SIG-M5 (cell line): ENCODE measurements around the gene DOK3.

Source experiments
- DNase-seq: peaks from one replicate; lab custom pipeline; 2025; lab: John Stamatoyannopoulos, UW

The DOK3 gene

DNA sequence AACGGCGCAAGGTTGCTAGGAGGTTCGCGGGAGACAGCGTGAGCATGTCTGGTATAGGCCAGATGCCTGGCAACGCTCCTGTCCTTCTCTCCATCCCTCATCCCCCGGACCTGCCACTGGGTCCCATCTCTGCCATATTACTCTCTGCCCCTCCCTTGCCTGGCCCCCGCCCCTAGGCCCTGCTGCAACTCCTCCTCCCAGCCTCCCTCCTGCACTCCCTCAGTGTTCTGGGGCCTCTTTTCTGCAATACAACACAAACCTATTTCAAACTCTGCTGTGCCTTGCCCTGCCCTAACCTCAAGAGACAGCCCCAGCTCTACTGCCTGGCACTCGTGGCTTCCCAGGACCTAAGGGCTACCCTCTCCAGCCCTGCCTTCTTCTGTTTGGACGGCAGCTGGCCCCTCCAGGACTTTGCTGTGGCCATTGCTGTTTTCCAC, 27.2 kb downstream of the DOK3 start:
- no peak for DNase-seq

DNA sequence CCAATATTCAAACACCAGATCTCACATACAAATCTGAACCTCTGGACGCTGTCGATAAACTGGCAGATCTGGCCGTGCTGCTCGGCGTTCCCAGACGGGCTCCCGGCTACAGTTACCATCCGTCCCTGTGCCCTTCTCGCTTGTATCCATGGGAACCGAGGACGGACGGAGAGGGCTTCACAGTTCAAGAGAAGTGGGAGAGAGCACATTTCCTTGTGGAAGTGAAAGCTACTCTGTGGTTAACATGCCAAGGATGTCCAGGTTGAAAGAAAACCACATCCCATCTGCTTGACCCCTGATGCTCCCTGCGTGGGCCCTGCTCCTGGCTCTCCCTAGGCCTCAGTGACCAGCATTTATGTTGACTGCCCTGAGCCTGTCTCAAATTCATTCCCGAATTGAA, 29.9 kb downstream of the DOK3 start:
- DNase-seq, result no peak

DNA sequence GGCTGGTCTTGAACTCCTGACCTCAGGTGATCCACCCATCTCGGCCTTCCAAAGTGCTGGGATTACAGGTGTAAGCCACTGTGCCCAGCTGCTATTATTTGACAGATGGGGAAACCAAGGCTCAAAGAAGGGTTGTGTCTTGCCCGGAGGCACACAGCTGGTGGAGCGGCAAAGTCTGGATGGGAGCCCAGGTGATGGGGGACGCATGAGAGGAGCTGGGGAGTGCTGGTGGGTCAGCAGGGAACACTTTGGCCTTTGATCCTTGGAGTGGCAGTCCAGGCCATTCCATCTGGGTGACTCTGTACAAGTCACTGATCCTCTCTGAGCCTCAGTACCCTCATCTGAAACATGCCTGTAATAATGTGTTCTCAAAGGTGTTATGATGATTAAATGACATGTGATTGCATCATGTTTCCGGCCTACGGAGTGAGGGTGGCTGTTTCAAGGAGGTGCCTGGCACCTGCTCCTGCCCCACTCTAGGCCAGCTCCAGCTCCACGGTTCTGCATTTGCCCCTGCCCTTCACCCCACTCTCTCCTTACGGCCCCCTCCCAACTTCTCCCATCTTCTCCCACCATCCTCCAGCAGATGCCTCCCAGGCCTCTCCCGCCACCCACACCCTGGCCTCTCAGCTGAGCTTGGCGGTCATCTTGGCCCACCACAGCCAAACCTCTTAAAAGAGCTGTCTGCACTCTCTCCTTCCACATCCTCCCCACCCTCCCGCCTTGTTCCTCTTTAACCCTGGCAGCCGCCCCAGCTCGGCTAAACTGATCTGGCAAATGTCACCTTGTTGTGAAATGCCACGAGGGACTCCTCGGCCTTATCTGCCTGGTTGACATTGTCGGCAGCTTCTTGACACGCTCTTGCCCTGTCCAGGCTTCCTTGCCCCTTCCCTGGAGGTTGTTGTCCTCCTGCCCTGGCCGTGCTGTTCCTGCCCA, 30.6 kb downstream of the DOK3 start:
- peak; percentile 59 for DNase-seq

DNA sequence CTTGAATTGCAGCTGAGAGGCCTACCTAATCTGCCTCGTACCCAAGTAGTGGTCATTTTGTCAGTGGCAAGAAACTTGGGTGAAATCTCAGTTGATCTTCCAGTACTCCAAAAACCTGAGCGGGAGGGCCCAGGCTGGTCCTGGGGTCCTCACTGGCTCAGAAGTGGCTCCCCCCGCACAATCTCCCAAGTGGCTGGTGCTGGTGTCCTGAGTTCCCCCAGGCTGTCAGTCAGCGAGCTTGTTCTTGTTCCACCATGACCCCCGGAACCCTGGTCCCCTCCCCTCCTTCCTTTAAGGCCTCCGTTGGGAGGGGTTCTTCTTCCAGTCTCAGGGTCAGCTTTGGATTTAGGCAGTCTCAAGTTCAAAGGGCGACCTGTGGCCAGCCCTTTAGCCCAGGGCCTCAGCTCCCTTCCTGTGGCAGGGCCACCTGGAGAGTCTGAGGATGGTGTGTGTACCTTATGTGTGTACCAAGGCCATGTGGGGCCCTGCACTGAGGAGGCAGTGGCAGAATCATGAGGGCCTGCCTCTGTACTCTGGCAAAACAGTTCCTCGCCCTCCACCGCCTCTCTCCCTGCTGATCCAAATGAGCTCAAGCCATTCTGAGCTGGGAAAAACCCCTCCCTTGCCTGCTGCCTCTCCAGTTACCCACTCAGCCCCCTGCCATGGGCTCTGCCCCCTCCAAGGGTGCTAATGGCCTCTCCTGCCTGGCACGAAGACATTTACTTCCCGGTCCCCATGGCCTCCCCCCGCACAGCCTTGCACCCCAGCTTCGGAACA, 31.7 kb downstream of the DOK3 start:
- no peak for DNase-seq

DNA sequence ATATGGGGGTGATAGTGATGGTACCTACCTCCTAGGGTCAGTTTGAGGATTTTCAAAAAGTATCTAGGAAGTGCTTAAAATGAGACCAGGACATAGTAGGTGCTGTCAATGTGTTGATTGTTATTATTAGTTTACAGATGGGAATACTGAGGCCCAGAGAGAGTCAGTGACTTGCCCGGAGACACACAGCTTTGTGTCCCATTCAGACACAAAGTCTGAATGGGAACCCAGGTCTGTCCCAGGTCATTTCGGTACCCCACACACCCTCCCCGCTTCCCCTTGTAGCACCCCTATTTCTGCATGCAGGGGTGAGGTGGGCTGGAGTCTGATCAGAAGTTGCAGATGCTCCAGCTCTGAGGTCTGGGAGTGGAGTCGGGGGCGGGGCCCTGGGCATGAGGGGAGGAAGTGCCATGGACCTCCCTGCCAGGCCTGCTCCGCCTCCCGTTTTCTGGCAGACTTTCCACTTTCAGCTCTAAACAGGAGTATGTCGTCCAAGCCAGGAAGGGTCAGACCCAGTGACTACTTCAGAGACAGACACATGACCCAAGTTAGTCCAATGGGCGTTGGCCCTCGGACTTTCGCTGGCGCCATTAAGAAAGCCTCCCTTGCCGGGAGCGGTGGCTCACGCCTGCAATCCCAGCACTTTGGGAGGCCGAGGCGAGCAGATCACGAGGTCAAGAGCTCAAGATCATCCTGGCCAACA, 32.9 kb downstream of the DOK3 start:
- no peak for DNase-seq

DNA sequence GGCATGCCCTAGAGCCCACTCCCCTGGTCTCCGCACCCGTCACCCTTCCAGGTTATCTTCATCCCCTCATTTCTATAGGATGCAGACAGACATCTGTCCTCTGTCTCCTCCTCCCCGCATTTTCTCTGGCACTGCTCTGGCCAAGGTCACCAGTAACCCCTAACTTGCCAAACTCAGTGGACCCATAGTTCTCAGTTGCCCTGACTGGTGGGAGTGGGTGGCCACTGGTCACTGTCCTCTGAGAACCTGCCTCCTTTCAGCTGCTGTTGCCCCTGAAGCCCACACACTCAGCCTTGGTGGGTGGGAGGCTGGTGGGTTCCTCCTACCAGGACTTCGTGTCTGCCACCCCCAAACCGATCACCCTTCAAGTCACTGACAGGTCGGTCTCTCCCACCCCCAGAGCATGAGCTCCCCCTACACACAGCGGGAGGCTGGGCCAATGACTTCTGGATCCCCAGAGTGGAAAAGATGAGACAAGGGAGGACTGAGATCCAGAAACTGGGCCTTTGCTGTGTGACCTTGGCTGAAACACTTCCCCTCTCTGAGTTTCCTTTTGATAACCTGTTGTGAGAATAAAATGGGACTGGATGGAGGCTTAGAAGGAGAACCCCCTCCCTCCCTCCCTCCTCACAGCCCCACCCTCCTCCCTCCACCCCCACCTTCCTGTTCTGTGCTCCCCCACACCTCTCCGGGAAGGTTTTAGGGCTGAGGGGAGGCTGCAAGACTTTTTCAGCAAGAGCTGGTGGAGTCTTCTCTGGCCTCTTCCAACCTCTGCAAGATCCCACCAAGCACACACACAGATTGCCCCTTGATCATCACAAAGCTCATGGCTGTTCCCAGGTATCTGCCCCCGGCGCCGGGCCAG, 33.8 kb downstream of the DOK3 start:
- no peak for DNase-seq

DNA sequence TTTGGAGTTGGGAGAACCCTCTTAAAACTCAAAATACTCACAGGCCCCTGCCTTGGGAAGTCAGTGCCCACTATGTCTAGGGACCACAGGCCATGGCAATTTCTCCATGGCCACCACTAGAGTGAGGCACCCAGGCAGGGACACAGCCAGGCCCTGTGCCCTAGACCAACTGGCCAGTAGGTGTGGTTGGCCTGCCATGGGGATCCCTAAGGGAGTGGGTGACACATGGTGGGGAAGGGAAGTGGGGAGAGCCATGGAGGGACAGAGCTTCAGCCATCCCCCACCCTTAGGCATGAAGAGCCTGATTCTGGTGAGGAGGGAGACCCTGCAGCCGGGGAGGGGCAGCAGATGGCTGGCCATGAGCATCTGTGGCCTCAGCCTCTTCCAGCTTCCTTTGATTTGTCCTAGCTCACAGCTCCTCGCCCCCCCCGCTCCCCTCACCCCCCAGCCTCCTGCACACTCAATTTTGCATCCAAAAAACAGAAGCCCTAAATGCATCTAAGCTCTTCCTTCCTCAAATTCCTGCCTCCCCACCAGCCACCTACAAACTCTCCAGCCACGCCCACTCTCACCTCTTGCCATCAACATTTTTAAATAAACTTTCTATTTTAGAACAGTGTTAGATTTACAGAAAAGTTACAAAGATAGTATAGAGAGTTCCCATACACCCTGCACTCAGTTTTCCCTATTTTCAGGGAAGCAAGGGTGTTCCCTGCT, 34.6 kb downstream of the DOK3 start:
- no peak for DNase-seq

DNA sequence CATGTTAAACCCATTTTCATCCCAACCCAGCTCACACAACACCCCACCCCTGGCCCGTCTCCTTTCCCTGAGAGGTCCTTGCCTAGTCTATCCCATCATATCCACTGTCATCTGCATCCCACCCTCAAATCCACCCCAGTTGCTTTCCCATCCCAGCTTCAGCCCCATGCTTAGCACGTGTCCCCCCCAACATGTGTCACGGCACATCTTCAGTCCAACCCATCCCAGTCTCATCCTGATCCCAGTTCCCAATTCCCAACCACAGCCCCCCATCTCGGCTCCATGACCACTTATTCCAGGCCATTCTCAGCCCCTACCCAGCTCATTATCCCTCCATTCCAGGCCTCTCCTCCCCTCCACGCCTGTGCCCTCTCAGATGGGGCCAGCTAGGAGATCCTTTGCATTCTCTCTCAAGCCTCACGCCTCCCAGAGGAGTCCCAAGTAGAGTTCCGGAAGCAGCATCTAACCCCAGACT, 35.6 kb downstream of the DOK3 start:
- DNase-seq, result no peak

DNA sequence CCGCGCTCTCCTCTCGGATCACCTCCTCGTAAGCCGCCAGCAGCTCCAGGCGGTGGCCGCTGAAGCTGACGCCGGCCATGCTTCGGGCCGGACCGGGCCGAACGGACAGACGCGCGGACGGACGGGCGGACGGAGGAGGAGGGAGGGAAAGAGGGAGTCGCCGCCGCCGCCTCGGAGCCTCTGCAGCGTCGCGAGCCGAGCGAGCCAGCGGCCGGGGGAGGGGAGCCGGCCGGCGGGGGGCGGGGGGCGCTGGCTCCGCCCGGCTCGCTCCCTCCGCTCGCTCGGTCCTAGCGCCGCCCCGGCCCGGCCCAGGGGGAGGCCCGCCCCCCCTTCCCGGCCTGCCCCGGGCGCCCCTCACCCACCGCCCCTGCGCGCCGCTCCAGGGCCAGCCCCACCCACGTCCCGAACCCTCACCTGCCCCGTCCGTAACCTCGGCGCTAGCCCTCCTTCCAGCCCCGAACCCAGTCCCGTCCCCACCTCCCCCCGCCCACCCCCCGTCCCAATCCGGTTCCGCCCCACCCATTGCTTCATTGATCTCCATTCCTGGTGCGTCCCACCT, 36.1 kb downstream of the DOK3 start, which contains the start of gene DBN1:
DBN1 (minus strand) TSS at position 192 of the 559 bp plus-strand sequence; CDS start at position 79, 113 bp downstream.
- DNase-seq, result no peak

DNA sequence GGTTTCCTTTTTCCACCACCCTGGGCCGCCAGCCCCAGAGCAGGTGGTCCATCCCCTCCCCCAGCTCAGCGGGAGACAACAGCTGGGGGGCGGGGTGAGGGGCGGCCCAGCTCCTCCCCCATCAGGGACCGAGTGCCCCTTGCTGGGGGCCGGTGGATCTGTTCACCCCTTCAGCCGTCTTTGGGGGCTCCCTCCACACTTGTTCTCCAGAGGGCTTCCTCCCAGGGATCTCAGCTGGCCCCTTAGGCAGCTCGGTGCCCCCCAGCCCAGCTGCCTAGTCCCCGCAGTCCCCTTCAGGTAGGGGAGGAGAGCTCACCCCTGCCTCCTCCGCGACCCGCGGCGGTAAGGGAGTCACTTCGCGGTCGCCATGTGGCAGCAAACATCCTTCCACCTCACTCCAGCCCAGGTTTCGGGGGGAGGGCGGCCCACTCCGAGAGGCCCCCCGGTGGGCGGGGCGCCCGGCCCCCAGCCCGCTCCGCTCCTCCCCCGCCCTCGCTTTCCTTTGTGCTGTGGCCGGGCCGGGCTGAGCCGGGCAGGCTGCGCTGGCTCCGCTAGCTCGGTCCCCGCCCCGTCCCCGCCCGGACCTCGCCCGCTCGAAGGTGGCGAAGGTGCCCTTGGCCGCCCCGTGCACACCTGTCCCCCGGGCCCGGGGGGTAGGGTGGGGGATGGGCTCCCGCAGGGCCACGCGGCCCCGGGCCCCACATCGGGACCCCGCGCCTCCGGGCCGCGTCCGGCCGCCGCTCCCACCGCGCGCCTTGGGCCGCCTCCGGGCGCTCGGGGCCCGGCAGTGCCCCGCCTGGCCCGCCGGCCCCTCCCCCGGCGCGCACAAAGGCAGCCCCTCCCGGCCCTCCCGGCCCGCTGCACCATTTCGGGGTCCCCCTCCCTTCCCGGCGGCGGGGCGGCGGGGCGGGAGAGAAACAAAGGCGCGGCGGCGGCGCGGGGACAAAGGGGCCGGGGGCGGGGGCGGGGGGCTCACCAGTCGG, 36.9 kb downstream of the DOK3 start:
- no peak for DNase-seq

DNA sequence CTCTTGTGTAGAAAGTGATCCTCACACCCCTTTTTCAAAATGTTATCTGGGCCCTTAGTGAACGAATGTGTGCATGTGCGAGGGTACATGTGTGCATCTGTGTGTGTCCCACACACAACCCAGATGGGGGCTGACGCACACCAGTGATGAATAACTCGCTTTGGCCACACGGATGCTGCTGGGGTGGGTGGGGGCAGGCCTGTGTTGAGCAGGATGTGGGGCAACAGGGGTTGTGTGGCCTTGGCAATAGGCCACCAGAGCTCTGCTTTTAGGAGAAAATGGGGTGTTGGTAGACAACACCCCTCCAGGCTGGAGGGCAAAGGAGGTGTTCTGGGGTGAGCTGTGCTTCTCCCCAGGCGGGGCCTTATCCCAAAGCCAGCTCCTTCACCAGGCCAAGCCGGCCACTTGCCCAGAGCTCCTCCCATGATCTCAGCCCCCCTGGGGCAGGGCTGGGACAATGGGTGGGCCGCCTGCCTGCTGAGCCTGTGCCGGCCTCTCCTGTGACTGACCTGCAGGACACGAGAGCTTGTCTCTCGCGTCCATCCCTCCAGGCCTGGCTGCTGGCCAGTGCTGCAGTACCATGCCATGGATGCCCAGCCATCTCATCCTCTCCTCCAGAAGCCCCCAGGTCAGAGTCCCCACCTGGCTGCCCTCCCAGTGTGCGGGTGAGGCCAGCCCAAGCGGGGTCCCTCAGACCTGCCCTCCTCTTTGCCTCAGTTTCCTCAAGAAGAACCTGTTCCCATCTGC, 37.8 kb downstream of the DOK3 start:
- no peak for DNase-seq

DNA sequence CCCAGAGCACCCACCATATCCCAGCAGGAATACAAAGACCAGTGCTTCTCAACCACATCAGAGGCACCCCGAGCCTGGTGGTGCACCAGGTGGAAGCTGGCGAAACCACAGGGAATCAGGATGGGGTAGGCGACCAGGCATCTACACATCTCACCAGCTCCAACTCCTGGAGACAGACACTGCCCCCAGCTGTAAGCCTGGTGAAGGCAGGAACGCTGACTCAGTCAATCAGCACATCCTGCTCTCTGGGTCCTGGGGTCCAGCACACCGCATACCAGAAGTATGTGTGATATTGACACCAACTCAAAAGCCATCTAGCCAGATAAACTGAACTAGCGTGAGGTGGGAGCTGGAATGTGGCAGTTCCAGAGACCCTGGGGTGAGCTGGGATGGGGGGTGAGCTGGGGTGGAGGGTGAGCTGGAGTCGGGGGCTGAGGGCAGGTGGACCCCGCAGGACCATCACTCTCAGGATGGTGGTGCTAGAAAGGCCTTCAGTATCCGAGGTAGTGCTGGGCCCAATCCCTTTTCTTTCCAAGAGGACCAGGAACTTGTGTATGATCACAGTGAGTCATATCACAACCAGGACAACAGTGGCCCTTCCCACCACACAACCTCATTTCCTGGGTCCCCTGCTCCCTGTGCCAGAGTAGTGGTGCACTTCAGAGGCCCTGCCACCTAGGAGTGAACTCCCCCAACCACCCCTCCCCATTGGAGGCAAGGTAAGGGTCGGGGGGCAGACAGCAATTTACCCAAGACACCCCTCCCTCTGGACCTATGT, 38.7 kb downstream of the DOK3 start:
- DNase-seq, result no peak

DNA sequence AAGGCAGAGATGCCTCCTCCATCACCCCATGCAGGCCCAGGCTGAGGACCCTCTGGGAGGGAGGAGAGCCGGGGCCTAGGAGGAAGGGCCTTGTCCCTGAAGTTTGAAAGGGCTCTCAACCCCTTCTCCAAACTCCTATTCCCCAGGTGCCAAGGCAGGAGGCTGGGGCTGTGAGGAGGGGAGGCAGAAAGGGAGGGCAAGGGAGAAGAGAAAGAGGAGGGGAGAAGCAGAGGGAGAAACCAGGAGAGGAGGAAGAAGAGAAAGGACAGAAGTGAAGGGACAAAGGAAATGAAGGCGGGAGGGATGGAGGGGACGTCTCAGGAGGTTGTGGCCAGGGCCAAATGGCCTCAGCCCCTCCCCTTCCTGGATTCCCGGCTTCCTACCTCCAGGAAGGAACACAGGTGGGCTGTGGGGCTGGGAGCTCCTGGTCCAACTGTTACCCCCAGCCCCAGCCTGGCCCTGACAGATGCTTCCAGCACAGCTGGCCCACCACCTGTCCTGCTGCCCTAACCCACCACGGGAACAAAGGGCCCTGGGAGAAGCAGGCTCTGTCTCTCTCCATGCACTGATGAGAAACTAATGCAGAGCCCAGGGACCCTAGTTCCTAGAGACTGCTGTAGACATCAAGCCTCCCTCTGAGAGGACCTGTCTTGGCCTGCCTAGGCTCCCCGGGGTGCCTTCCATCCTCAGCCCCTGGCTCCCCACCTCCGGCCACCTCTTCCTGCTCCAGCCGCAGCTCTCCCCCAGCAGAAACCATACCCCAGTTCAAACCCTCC, 39.7 kb downstream of the DOK3 start:
- DNase-seq, result no peak

DNA sequence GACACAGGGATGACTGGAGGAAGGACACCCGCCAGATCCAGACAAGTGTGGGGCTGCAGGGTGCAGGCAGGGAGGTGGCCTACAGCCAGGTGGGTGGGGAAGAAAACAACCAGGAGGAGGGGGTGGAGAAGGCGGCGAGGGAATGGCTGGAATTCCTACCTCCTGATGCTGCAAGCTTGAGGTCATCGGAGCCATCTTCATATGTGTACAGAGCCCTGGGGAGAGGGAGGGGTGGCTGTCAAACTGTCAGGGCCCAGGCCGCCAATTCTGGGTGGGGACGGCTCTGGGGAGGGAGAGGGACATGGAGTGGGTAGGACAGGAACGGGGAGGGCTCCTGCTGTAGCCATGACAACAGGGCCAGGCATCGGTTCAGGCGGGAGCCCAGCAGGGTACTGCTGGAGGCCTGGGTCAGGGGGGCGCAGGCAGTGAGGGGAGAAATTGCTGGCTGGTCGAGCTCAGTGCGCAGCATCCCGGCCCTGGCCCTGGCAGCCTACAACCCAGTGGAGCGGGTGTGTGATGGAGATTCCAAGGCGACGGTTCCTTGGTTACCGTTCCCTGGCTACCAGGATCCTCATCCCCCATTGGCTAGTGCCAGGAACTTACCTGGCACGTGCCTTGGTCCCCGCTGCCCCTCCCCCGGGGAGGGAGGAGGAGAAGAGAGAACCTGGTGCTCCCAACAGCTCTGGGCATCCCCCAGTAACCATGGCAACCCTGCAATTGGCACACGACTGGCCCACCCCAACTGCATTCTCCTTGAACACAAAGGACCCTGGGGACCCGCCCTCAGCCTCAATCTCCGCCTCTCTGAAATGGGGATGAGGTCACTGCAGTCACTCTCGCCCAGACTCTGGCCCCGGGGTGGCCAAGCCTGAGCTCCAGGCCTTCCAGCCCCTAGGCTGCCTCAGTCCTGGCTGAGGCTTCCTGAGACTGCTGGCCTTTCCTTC, 40.7 kb downstream of the DOK3 start:
- DNase-seq, result no peak

DNA sequence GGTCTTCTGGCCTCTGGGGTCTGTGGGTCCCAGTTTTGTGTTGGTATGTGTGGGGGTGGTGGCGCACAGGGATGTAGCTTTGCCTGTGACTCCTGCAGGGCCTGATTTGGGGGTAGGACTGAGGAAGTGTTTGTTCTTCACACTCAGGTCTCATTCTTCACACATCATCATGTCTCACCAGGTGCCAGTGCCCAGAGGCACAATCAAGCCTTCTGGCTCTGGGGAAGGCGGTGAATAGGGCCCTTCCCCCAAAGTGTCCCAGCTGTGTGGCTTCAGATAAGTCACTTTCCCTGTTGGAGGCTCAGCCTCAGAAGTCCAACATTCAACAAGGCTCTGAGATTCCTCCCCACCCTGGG, 41.3 kb downstream of the DOK3 start:
- no peak for DNase-seq

DNA sequence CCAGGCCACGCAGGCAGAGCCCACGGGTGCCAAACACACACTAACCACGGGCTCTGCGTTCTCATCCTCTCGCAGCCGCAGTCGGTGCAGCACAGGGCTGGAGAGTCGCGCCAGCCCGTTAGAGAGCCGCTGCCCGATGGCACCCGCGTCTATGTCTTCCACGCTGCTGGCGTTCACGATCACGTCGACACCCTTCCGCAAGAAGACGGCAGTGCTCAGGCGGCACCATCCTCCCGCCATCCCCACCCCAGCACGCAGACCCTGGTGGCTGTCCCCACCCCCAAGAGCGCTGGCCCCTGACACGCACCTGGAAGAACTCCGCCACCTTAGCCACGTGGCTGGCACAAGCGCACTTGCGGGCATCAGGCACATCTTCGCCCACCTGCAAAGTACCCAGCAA, 42.2 kb downstream of the DOK3 start:
- no peak for DNase-seq
